ENCODE data around the gene OR52B6.

DNA sequence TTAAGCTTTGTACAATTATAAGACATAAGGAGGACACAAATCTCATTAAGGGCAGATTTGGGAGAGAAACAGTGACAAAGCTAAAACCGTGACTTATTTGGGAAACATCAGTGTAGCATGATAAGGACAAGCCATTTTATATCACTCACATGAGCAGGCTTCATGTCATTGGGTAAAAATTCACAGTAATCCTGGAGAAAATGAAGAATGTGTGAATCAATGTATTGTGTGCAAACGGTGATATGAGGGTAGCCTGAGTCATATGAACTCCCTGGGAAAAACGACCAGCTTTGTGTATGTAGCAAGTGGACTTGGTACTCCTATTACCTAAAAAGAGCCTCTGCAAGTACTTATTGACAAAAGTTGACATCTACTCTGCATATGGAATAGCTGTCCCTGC, 38.1 kb downstream of the OR52B6 start:
- no peak for TF ChIP-seq CTCF (IDR thresholded peaks at IDR 0.05)
- no peak for TF ChIP-seq EZH2phosphoT487 (IDR thresholded peaks at IDR 0.05)

Measured in neural progenitor cell (in vitro differentiated cells).